PFSK-1 (cell line): ENCODE measurements around the gene CEACAM19.

Experiments used
- FOXP2 ChIP-seq: optimal IDR thresholded peaks from 2 replicates; pipeline ENCODE3; 2011; ENCODE audit warnings: borderline replicate concordance, control low read depth, inconsistent platforms; ENCODE audit not compliant: insufficient read depth; ENCODE audit errors: extremely low read length, extremely low read depth
- POLR2AphosphoS5 ChIP-seq: IDR thresholded peaks from 2 replicates; pipeline ENCODE4 v1.6.1; 2012; ENCODE audit warnings: low read depth, mild to moderate bottlenecking, control low read depth, low read length, moderate library complexity
- REST ChIP-seq, 2 experiments: IDR thresholded peaks; 2 replicates each; pipeline versions ENCODE4 v1.6.1 to v1.8.0; 2011 to 2012; ENCODE audit warnings: low read depth in 2 of 2, low read length in 2 of 2, control low read depth in 1 of 2, inconsistent platforms in 1 of 2, mild to moderate bottlenecking in 1 of 2, moderate library complexity in 1 of 2; ENCODE audit not compliant: insufficient read depth in 1 of 2
- SIN3A ChIP-seq: IDR thresholded peaks from 2 replicates; pipeline ENCODE4 v1.6.1; 2012; ENCODE audit warnings: mild to moderate bottlenecking, low read length, moderate library complexity, borderline replicate concordance; ENCODE audit not compliant: insufficient read depth
- TAF1 ChIP-seq: IDR thresholded peaks from 2 replicates; pipeline ENCODE4 v1.6.1; 2012; ENCODE audit warnings: low read length, control low read depth, borderline replicate concordance; ENCODE audit not compliant: insufficient read depth

Gene CEACAM19

GRCh38 chr19:44653343-44653742 is 17.9 kb upstream of the CEACAM19 start:
- TF ChIP-seq POLR2AphosphoS5 (no peak), FOXP2 (no peak), REST (IDR thresholded peaks at IDR 0.05; ENCODE audit: insufficient read depth in 1 of 2, low read depth in 2 of 2, low read length in 2 of 2) (no peak), SIN3A (no peak), TAF1 (no peak)

- TF ChIP-seq POLR2AphosphoS5: no peak
- no peak for TF ChIP-seq SIN3A
- TF ChIP-seq FOXP2: peak; percentile 42
These were observed 17.1 kb upstream of the CEACAM19 start for GRCh38 chr19:44653977-44654774.

GRCh38 chr19:44657211-44657921 is 13.9 kb upstream of the CEACAM19 start:
- no peak for TF ChIP-seq TAF1
- TF ChIP-seq POLR2AphosphoS5: peak; percentile 35; the same call in 1 of the 2 replicates

GRCh38 chr19:44658069-44658733 is 13.1 kb upstream of the CEACAM19 start:
- TF ChIP-seq FOXP2 (no peak), POLR2AphosphoS5 (no peak), REST (IDR thresholded peaks at IDR 0.05; ENCODE audit: insufficient read depth in 1 of 2, low read depth in 2 of 2, low read length in 2 of 2) (no peak), SIN3A (no peak), TAF1 (no peak)

GRCh38 chr19:44660081-44660480 is 11.2 kb upstream of the CEACAM19 start:
- TF ChIP-seq POLR2AphosphoS5 (no peak), FOXP2 (no peak), REST (IDR thresholded peaks at IDR 0.05; ENCODE audit: insufficient read depth in 1 of 2, low read depth in 2 of 2, low read length in 2 of 2) (no peak)

- no peak for TF ChIP-seq POLR2AphosphoS5
- TF ChIP-seq SIN3A: no peak
- TF ChIP-seq TAF1: no peak
- TF ChIP-seq FOXP2: no peak
- no peak for TF ChIP-seq REST (IDR thresholded peaks at IDR 0.05; ENCODE audit: insufficient read depth in 1 of 2, low read depth in 2 of 2, low read length in 2 of 2)
These were observed 10.1 kb upstream of the CEACAM19 start for GRCh38 chr19:44661205-44661604.
